ENCODE measurements around the gene YIF1A. TPM values are rescaled to one million over a fixed set of nuclear protein-coding genes. Genes with fewer than 3 reads are reported as not detected.

YIF1A gene
- total and polyA plus RNA-seq, 2 donors (not counting 3 experiments of a cell fraction or from before 2014, with no cell fraction given), result 104 to 271 TPM

- no TSS peak for BruUV-seq (replicated peaks)
- no peak for DNase-seq (ENCODE audit: low read depth, low spot score)
- peaks cover 13% of the 10 kb centered on the region for H3K4me1 ChIP-seq (ENCODE audit: control insufficient read depth, extremely low read depth, insufficient read depth, low read length)
- ChIA-PET CTCF (interaction anchor here (2.1 kb wide), 1 partner anchor 25 kb away, joined by 10 read pairs; no protein-coding TSS in a partner anchor), POLR2A (no interaction called here)
- no peak overlapping the region for H2AFZ ChIP-seq (ENCODE audit: low read depth, low read length)
- H3K4me2 ChIP-seq (ENCODE audit: insufficient read depth, low read length), result no peak overlapping the region
- no peak for FAIRE-seq
- no peaks in the 10 kb centered on the region for H3K9me3 ChIP-seq (replicated peaks; ENCODE audit: control insufficient read depth, insufficient read depth, low read length)
- intact Hi-C loops (cut with micrococcal nuclease) (no loop called here), dilution Hi-C loops (cut with MboI; ENCODE audit: extremely low pct_ligation_motif_present, low sequenced_read_pairs) (no loop called here)
- no peaks in the 10 kb centered on the region for H3K9me1 ChIP-seq (replicated peaks; ENCODE audit: control insufficient read depth, extremely low read depth, insufficient read depth, low read length)
- no peak overlapping the region for H3K4me3 ChIP-seq (replicated peaks in 1 of 3; ENCODE audit: insufficient read depth in 1 of 3, low read depth in 1 of 3, low read length in 3 of 3)
- peaks cover 0 to 7% of the 10 kb centered on the region in 2 experiments for H3K36me3 ChIP-seq (ENCODE audit: control insufficient read depth in 2 of 2, extremely low read depth in 1 of 2, insufficient read depth in 2 of 2, low read length in 2 of 2)
- H3K27me3 ChIP-seq (ENCODE audit: control insufficient read depth in 2 of 2, insufficient read depth in 2 of 2, low read length in 2 of 2), result peaks cover 9 to 12% of the 10 kb centered on the region in 2 experiments
- no peaks in the 10 kb centered on the region for H4K20me1 ChIP-seq (replicated peaks; ENCODE audit: control insufficient read depth, extremely low read depth, insufficient read depth, low read length)
- H3K27ac ChIP-seq (ENCODE audit: insufficient read depth, low read depth, low read length), result no peak overlapping the region
- TF ChIP-seq GATA2 (IDR thresholded peaks at IDR 0.05; ENCODE audit: insufficient read depth, insufficient read length, low read depth, low read length), result no peak
- TF ChIP-seq EZH2 (IDR thresholded peaks at IDR 0.05; ENCODE audit: borderline replicate concordance, low read depth, low read length, severe bottlenecking), result no peak
- no peak for TF ChIP-seq MAX (IDR thresholded peaks at IDR 0.05; ENCODE audit: insufficient read depth, insufficient read length)
- TF ChIP-seq CTCF (IDR thresholded peaks at IDR 0.05; ENCODE audit: extremely low read depth in 1 of 2, insufficient read depth in 1 of 2, low read depth in 1 of 2, low read length in 2 of 2), result no peak
- no peak for TF ChIP-seq FOS (IDR thresholded peaks at IDR 0.05; ENCODE audit: borderline replicate concordance, insufficient read depth, low read length)
- TF ChIP-seq POLR2A (IDR thresholded peaks at IDR 0.05; ENCODE audit: low read depth, low read length), result no peak
- TF ChIP-seq MYC (IDR thresholded peaks at IDR 0.05; ENCODE audit: low read depth, low read length), result no peak
- no peak for TF ChIP-seq POLR2AphosphoS5 (IDR thresholded peaks at IDR 0.05; ENCODE audit: insufficient read depth, low read depth, low read length)
- no peak for TF ChIP-seq JUN (IDR thresholded peaks at IDR 0.05; ENCODE audit: borderline replicate concordance, insufficient read depth, insufficient read length, low read depth)
- H3K79me2 ChIP-seq (ENCODE audit: control insufficient read depth, insufficient read depth, low read length), result peaks cover 12% of the 10 kb centered on the region
- no peak overlapping the region for H3K9ac ChIP-seq (replicated peaks; ENCODE audit: extremely low read depth, insufficient read depth, low read length)
These were observed 1.6 kb downstream of the YIF1A start for GRCh38 chr11:66287211-66287888.
